HEK293 (cell line): Measurements from ENCODE around the gene GCH1.

Experiments used
- CTCF ChIA-PET: fragments of 350-600 bp; formaldehyde crosslinking; extraction: SDS; loops from one replicate; lab custom pipeline; 2021; ENCODE audit warnings: antibody characterized with exemption; lab: Yijun Ruan, JAX
- POLR2A ChIA-PET: fragments of 300-600 bp; formaldehyde crosslinking; extraction: SDS; loops from one replicate; lab custom pipeline; 2020; ENCODE audit warnings: antibody characterized with exemption, inconsistent platforms; lab: Yijun Ruan, JAX
- H3K27ac ChIP-seq: fragments of 200-500 bp; sonication (Bioruptor generic); 2 replicates; pipeline ENCODE4 v1.5.1; 2014; ENCODE audit warnings: low read depth, low read length, control low read depth, inconsistent platforms; ENCODE audit errors: extremely low read depth
- H3K36me3 ChIP-seq, 2 experiments: fragments of 200-500 bp in 1 of 2; sonication (Bioruptor generic) in 1 of 2; 1 replicate in 1 of 2; 2 replicates in 1 of 2; pipeline ENCODE4 v1.5.1; 2014 to 2017; ENCODE audit warnings: inconsistent platforms in 2 of 2, low read length in 2 of 2; ENCODE audit not compliant: control insufficient read depth in 2 of 2, insufficient read depth in 1 of 2
- H3K4me1 ChIP-seq: fragments of 200-500 bp; sonication (Bioruptor generic); 2 replicates; pipeline ENCODE4 v1.5.1; 2014; ENCODE audit warnings: mild to moderate bottlenecking, low read length, inconsistent platforms; ENCODE audit not compliant: control insufficient read depth, insufficient read depth
- H3K4me3 ChIP-seq: 2 replicates; pipeline ENCODE4 v1.5.1; 2011; ENCODE audit warnings: low read depth, mild to moderate bottlenecking, control low read depth, low read length, moderate library complexity
- H3K9me3 ChIP-seq: fragments of 200-500 bp; sonication (Bioruptor generic); 2 replicates; pipeline ENCODE4 v1.5.1; 2014; ENCODE audit warnings: low read depth, low read length, inconsistent platforms; ENCODE audit not compliant: control insufficient read depth, insufficient read depth
- BCL11B ChIP-seq: fragments of 450-650 bp; formaldehyde crosslinking; IDR thresholded peaks from 2 replicates; pipeline ENCODE4 v1.5.1; 2016; ENCODE audit warnings: low read depth, missing biosample characterization, missing genetic modification characterization
- EGR2 ChIP-seq: fragments of 450-650 bp; formaldehyde crosslinking; IDR thresholded peaks from 2 replicates; pipeline ENCODE4 v1.5.1; 2016; ENCODE audit warnings: low read depth, missing biosample characterization, missing genetic modification characterization
- HOXC10 ChIP-seq: sonication (generic); formaldehyde crosslinking; IDR thresholded peaks from 2 replicates; pipeline ENCODE4 v1.8.1; 2023; ENCODE audit warnings: mild to moderate bottlenecking, missing genetic modification reagents
- KLF10 ChIP-seq: fragments of 450-650 bp; IDR thresholded peaks from 2 replicates; pipeline ENCODE4 v1.5.1; 2018; ENCODE audit warnings: missing biosample characterization, mild to moderate bottlenecking, missing genetic modification characterization
- KLF8 ChIP-seq: fragments of 450-650 bp; formaldehyde crosslinking; IDR thresholded peaks from 2 replicates; pipeline ENCODE4 v1.5.1; 2016; ENCODE audit warnings: missing biosample characterization, missing genetic modification characterization
- MYNN ChIP-seq: fragments of 450-650 bp; formaldehyde crosslinking; IDR thresholded peaks from 2 replicates; pipeline ENCODE4 v1.5.1; 2016; ENCODE audit warnings: missing biosample characterization, missing genetic modification characterization, borderline replicate concordance
- PRDM6 ChIP-seq: fragments of 450-650 bp; formaldehyde crosslinking; IDR thresholded peaks from 2 replicates; pipeline ENCODE4 v1.5.1; 2017; ENCODE audit warnings: missing biosample characterization, missing genetic modification characterization
- TCF7L2 ChIP-seq: IDR thresholded peaks from 2 replicates; pipeline ENCODE4 v1.6.1; 2011; ENCODE audit warnings: low read depth, mild to moderate bottlenecking, inconsistent platforms, low read length, moderate library complexity, borderline replicate concordance
- WT1 ChIP-seq: fragments of 450-650 bp; formaldehyde crosslinking; IDR thresholded peaks from 2 replicates; pipeline ENCODE4 v1.5.1; 2016; ENCODE audit warnings: missing biosample characterization, missing genetic modification characterization
- ZBTB1 ChIP-seq: fragments of 450-650 bp; formaldehyde crosslinking; IDR thresholded peaks from 2 replicates; pipeline ENCODE4 v1.5.1; 2016; ENCODE audit warnings: missing biosample characterization, missing genetic modification characterization
- ZEB2 ChIP-seq: fragments of 450-650 bp; formaldehyde crosslinking; IDR thresholded peaks from 2 replicates; pipeline ENCODE4 v1.5.1; 2016; ENCODE audit warnings: missing biosample characterization, missing genetic modification characterization
- ZFHX2 ChIP-seq: fragments of 450-650 bp; formaldehyde crosslinking; conservative IDR thresholded peaks from 2 replicates; pipeline ENCODE4 v1.5.1; 2016; ENCODE audit warnings: missing biosample characterization, missing genetic modification characterization
- ZNF132 ChIP-seq: fragments of 450-650 bp; formaldehyde crosslinking; IDR thresholded peaks from 2 replicates; pipeline ENCODE4 v1.5.1; 2017; ENCODE audit warnings: missing biosample characterization, missing genetic modification characterization, borderline replicate concordance
- ZNF138 ChIP-seq: fragments of 450-650 bp; formaldehyde crosslinking; IDR thresholded peaks from 2 replicates; pipeline ENCODE4 v1.5.1; 2016; ENCODE audit warnings: missing biosample characterization, missing genetic modification characterization, borderline replicate concordance
- ZNF140 ChIP-seq: fragments of 450-650 bp; formaldehyde crosslinking; IDR thresholded peaks from 2 replicates; pipeline ENCODE4 v1.5.1; 2016; ENCODE audit warnings: missing biosample characterization, missing genetic modification characterization
- ZNF175 ChIP-seq: fragments of 450-650 bp; formaldehyde crosslinking; IDR thresholded peaks from 2 replicates; pipeline ENCODE4 v1.5.1; 2016; ENCODE audit warnings: missing biosample characterization, missing genetic modification characterization
- ZNF19 ChIP-seq: fragments of 450-650 bp; formaldehyde crosslinking; IDR thresholded peaks from 2 replicates; pipeline ENCODE4; 2016; ENCODE audit warnings: missing biosample characterization, missing genetic modification characterization, low read depth
- ZNF341 ChIP-seq: fragments of 450-650 bp; formaldehyde crosslinking; IDR thresholded peaks from 2 replicates; pipeline ENCODE4; 2016; ENCODE audit warnings: low read depth, missing biosample characterization, missing genetic modification characterization
- ZNF350 ChIP-seq: fragments of 450-650 bp; formaldehyde crosslinking; IDR thresholded peaks from 2 replicates; pipeline ENCODE4 v1.5.0; 2017; ENCODE audit warnings: missing biosample characterization, mild to moderate bottlenecking, missing genetic modification characterization
- ZNF473 ChIP-seq: fragments of 450-650 bp; formaldehyde crosslinking; IDR thresholded peaks from 2 replicates; pipeline ENCODE4 v1.5.1; 2017; ENCODE audit warnings: missing biosample characterization, missing genetic modification characterization
- ZNF513 ChIP-seq: fragments of 450-650 bp; IDR thresholded peaks from 2 replicates; pipeline ENCODE4 v1.5.1; 2018; ENCODE audit warnings: missing biosample characterization, missing genetic modification characterization
- ZNF518A ChIP-seq: fragments of 450-650 bp; formaldehyde crosslinking; conservative IDR thresholded peaks from 2 replicates; pipeline ENCODE4 v1.5.1; 2016; ENCODE audit warnings: low read depth, missing biosample characterization, missing genetic modification characterization
- ZNF596 ChIP-seq: fragments of 450-650 bp; IDR thresholded peaks from 2 replicates; pipeline ENCODE4 v1.5.0; 2018; ENCODE audit warnings: missing biosample characterization, mild to moderate bottlenecking, missing genetic modification characterization, moderate library complexity
- ZNF645 ChIP-seq: fragments of 450-650 bp; formaldehyde crosslinking; IDR thresholded peaks from 2 replicates; pipeline ENCODE4; 2016; ENCODE audit warnings: missing biosample characterization, missing genetic modification characterization
- ZNF777 ChIP-seq: fragments of 450-650 bp; formaldehyde crosslinking; IDR thresholded peaks from 2 replicates; pipeline ENCODE4 v1.5.1; 2017; ENCODE audit warnings: missing biosample characterization, missing genetic modification characterization, borderline replicate concordance
- ZXDB ChIP-seq: fragments of 450-650 bp; formaldehyde crosslinking; IDR thresholded peaks from 2 replicates; pipeline ENCODE4 v1.5.1; 2016; ENCODE audit warnings: missing biosample characterization, missing genetic modification characterization

Gene GCH1

DNA sequence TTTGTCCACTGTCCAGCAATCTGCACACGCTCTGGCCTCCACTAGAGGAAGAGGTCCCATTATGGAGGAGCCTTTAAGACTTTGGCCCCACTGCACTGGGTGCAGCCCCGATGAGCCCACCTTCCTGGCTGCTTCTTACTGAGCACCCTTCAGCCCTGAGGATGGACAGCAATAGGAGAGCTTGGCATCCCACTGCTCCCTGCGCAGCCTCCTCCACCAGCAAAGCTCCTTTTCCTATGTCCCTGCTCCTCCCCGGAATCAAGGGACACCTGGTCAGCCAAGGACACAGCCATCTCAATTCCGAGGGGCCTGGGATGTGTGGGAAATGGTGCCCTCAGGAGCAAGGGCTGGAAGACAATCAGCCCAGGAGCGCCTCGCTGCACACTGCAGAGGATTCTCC is 94.7 kb downstream of the GCH1 start:
- TF ChIP-seq ZBTB1 (tag by site-specific recombination) (no peak), ZNF175 (tag by site-specific recombination) (no peak), MYNN (tag by site-specific recombination) (no peak), EGR2 (tag by site-specific recombination) (no peak), ZNF596 (no peak), ZNF777 (tag by site-specific recombination) (no peak), BCL11B (no peak), KLF8 (no peak), WT1 (no peak), TCF7L2 (no peak), ZNF138 (no peak), ZNF140 (tag by site-specific recombination) (no peak), ZNF518A (tag by site-specific recombination) (no peak), KLF10 (no peak), ZNF341 (tag by site-specific recombination) (no peak), ZNF19 (tag by site-specific recombination) (no peak), ZEB2 (tag by site-specific recombination) (no peak), ZNF645 (no peak), ZNF350 (tag by site-specific recombination) (no peak)
- TF ChIP-seq, all 188 proteins: peak for 0
- POLR2A ChIA-PET: no interaction called here
- Histone ChIP-seq H3K27ac (no peak overlapping the region), H3K9me3 (no peaks in the 10 kb centered on the region), H3K4me1 (no peaks in the 10 kb centered on the region), H3K4me3 (no peak overlapping the region), H3K36me3 (no peaks in the 10 kb centered on the region)
- CTCF ChIA-PET: interaction anchor here (0.6 to 2.2 kb wide), 7 partner anchors 8 to 609 kb away, joined by 3 to 14 read pairs (median 3); no protein-coding TSS in a partner anchor

GRCh38 chr14:54807428-54807827 is 95.2 kb downstream of the GCH1 start:
- TF ChIP-seq PRDM6 (tag by site-specific recombination) (no peak), ZFHX2 (tag by site-specific recombination) (no peak), ZBTB1 (tag by site-specific recombination) (no peak), ZXDB (no peak), ZNF473 (tag by site-specific recombination) (no peak), ZNF513 (tag by site-specific recombination) (no peak), ZNF132 (tag by site-specific recombination) (no peak), HOXC10 (CRISPR knock-in tag) (no peak)
- CTCF ChIA-PET: interaction anchor here (0.6 to 2.2 kb wide), 7 partner anchors 9 to 609 kb away, joined by 3 to 14 read pairs (median 3); no protein-coding TSS in a partner anchor
- POLR2A ChIA-PET: no interaction called here

More at GRCh38 chr14:54807428-54807827, 95.2 kb downstream of the GCH1 start:
- Histone ChIP-seq H3K4me1 (no peaks in the 10 kb centered on the region), H3K9me3 (no peaks in the 10 kb centered on the region), H3K36me3 (no peaks in the 10 kb centered on the region), H3K27ac (no peak overlapping the region), H3K4me3 (no peak overlapping the region)
